K562 (cell line): ENCODE data around the gene TLX2. TPM values are rescaled to one million over a fixed set of nuclear protein-coding genes. Genes with fewer than 3 reads are reported as not detected.
A peak's percentile ranks its signal among the peaks of the same experiment; 100 is the strongest.

ENCODE experiments used
- BACH1 ChIP-seq: fragments of 200-800 bp; sonication (Bioruptor generic); IDR thresholded peaks from 2 replicates; pipeline ENCODE4 v1.6.1; 2016; ENCODE audit warnings: missing genetic modification characterization, missing compliant biosample characterization
- CBFB ChIP-seq: sonication (generic); formaldehyde crosslinking; IDR thresholded peaks from 2 replicates; pipeline ENCODE4 v1.4.0; 2020; ENCODE audit warnings: mild to moderate bottlenecking, missing genetic modification reagents
- EGR1 ChIP-seq: fragments of 450-650 bp; conservative IDR thresholded peaks from 2 replicates; pipeline ENCODE4 v1.6.1; 2017; ENCODE audit warnings: mild to moderate bottlenecking
- GABPB1 ChIP-seq: sonication (generic); formaldehyde crosslinking; IDR thresholded peaks from 2 replicates; pipeline ENCODE4 v1.8.0; 2022; ENCODE audit warnings: mild to moderate bottlenecking, missing genetic modification reagents
- HMG20A ChIP-seq: fragments of 450-650 bp; formaldehyde crosslinking; conservative IDR thresholded peaks from 2 replicates; pipeline ENCODE4 v1.4.0; 2020; ENCODE audit warnings: mild to moderate bottlenecking, mixed read lengths
- IFI16 ChIP-seq: fragments of 250-450 bp; sonication (Bioruptor Pico); IDR thresholded peaks from 2 replicates; pipeline ENCODE4 v2.1.2; 2022; ENCODE audit warnings: mild to moderate bottlenecking, inconsistent platforms
- ILK ChIP-seq: fragments of 450-650 bp; IDR thresholded peaks from 2 replicates; pipeline ENCODE4 v1.6.1; 2016; ENCODE audit warnings: missing genetic modification characterization, low read depth, mild to moderate bottlenecking, missing compliant biosample characterization, moderate library complexity, borderline replicate concordance
- MCM5 ChIP-seq: fragments of 450-650 bp; IDR thresholded peaks from 2 replicates; pipeline ENCODE4 v1.6.1; 2016; ENCODE audit warnings: low read depth
- MTA3 ChIP-seq: fragments of 450-650 bp; formaldehyde crosslinking; IDR thresholded peaks from 2 replicates; pipeline ENCODE4 v1.6.1; 2017; ENCODE audit warnings: mild to moderate bottlenecking, borderline replicate concordance
- NFATC3 ChIP-seq: fragments of 450-650 bp; IDR thresholded peaks from 2 replicates; pipeline ENCODE4 v1.6.1; 2017; ENCODE audit warnings: mild to moderate bottlenecking
- NFIC ChIP-seq: fragments of 450-650 bp; IDR thresholded peaks from 2 replicates; pipeline ENCODE4 v1.6.1; 2017; ENCODE audit warnings: mild to moderate bottlenecking, inconsistent platforms
- NR3C1 ChIP-seq: sonication (generic); formaldehyde crosslinking; IDR thresholded peaks from 2 replicates; pipeline ENCODE4 v1.8.1; 2022; ENCODE audit warnings: missing genetic modification reagents
- PHF20 ChIP-seq: fragments of 450-650 bp; IDR thresholded peaks from 2 replicates; pipeline ENCODE4 v1.6.1; 2018; ENCODE audit not compliant: partially characterized antibody
- SMAD4 ChIP-seq: fragments of 250-450 bp; sonication (Bioruptor Pico); conservative IDR thresholded peaks from 2 replicates; pipeline ENCODE4 v1.8.0; 2021; ENCODE audit warnings: inconsistent platforms, mild to moderate bottlenecking, moderate library complexity
- STAT6 ChIP-seq: sonication (generic); formaldehyde crosslinking; IDR thresholded peaks from 2 replicates; pipeline ENCODE4 v1.8.1; 2023; ENCODE audit warnings: mild to moderate bottlenecking, missing genetic modification reagents
- TAF7 ChIP-seq: fragments of 450-650 bp; IDR thresholded peaks from 2 replicates; pipeline ENCODE4 v1.6.1; 2016; ENCODE audit warnings: missing genetic modification characterization, missing compliant biosample characterization
- TBP ChIP-seq: optimal IDR thresholded peaks from 2 replicates; pipeline ENCODE3; 2011; ENCODE audit warnings: low read depth, low read length, improper control_type of control experiment
- ZEB2 ChIP-seq: fragments of 450-650 bp; IDR thresholded peaks from 2 replicates; pipeline ENCODE4 v1.6.1; 2016
- ZNF143 ChIP-seq: sonication (generic); formaldehyde crosslinking; IDR thresholded peaks from 2 replicates; pipeline ENCODE4 v1.9.0; 2022; ENCODE audit warnings: mild to moderate bottlenecking, missing genetic modification reagents
- ZNF174 ChIP-seq: fragments of 250-450 bp; sonication (Bioruptor Pico); IDR thresholded peaks from 2 replicates; pipeline ENCODE4 v1.4.0; 2020; ENCODE audit warnings: mild to moderate bottlenecking
- ZNF347 ChIP-seq: fragments of 450-650 bp; formaldehyde crosslinking; IDR thresholded peaks from 2 replicates; pipeline ENCODE4 v1.4.0; 2020; ENCODE audit warnings: low read depth, mild to moderate bottlenecking, moderate library complexity
- ZNF764 ChIP-seq: fragments of 250-450 bp; sonication (Bioruptor Pico); IDR thresholded peaks from 2 replicates; pipeline ENCODE4 v1.4.0; 2020; ENCODE audit warnings: low read depth, mild to moderate bottlenecking, moderate library complexity
- polyA plus RNA-seq, 8 experiments: library from polyadenylated mRNA; depleted of rRNA in 4 of 8; stranded (reverse) in 5 of 8; unstranded in 3 of 8; fragments of >200 nt; fragmentation: Nextera tagmentation in 2 of 8; fragmentation: Illumina TruSeq in 1 of 8; extraction: Ambion mirVana in 2 of 8; extraction: Trizol in 1 of 8; gene quantifications; 2 replicates each; pipeline versions ENCODE4 v1.2.1 to v1.2.3, GENCODE V29; 2011 to 2014; ENCODE audit warnings: inconsistent platforms in 1 of 8, missing spikeins in 1 of 8
- total RNA-seq, 7 experiments: library from RNA; depleted of rRNA in 6 of 7; stranded (reverse); fragments of >200 nt in 6 of 7; fragmentation: Illumina TruSeq in 2 of 7; extraction: Trizol in 2 of 7; gene quantifications; 2 replicates each; pipeline versions ENCODE4 v1.2.1 to v1.2.3, GENCODE V29; 2011 to 2021; ENCODE audit warnings: low replicate concordance in 1 of 7
- TF ChIP-seq, protein P1 (sequence below): IDR thresholded peaks from 3 replicates; pipeline ENCODE4 v1.6.1; 2011; ENCODE audit warnings: borderline replicate concordance, mild to moderate bottlenecking, moderate library complexity; ENCODE audit not compliant: insufficient read length; ENCODE audit errors: extremely low read depth
- TF ChIP-seq, protein P2 (sequence below): fragments of 250-450 bp; sonication (Bioruptor Pico); IDR thresholded peaks from 2 replicates; pipeline ENCODE4 v1.5.0; 2021

Gene TLX2
- total and polyA plus RNA-seq, 9 of the 15 experiments (the other 6 are each of a cell fraction or from before 2014, with no cell fraction given) = not detected

GRCh38 chr2:74553892-74554819 lies 39.9 kb downstream of the TLX2 start, which contains the start of the genes DOK1 and LOXL3 (continued):
- TF ChIP-seq STAT6 (CRISPR knock-in tag) = 0 out of 2 replicates have a peak, but pooled peaks have one; percentile 61
- no peak for TF ChIP-seq ZEB2
- no peak for TF ChIP-seq ZNF143 (CRISPR knock-in tag)
- no peak for TF ChIP-seq PHF20
- TF ChIP-seq CBFB (CRISPR knock-in tag) = no peak
- TF ChIP-seq TAF7 (tag) = no peak
- TF ChIP-seq ZNF347 (CRISPR knock-in tag) = no peak
- no peak for TF ChIP-seq BACH1 (tag)
- TF ChIP-seq SMAD4 (CRISPR knock-in tag) = peak; percentile 48
- no peak for TF ChIP-seq NR3C1 (CRISPR knock-in tag)
- peak; percentile 99 for TF ChIP-seq MTA3
- no peak for TF ChIP-seq NFATC3
- no peak for TF ChIP-seq HMG20A
- TF ChIP-seq IFI16 (CRISPR knock-in tag) = no peak
- TF ChIP-seq ZNF174 (CRISPR knock-in tag) = no peak
- no peak for TF ChIP-seq ZNF764 (CRISPR knock-in tag)
- peak; percentile 33; the same call in 1 of the 2 replicates for TF ChIP-seq EGR1
- TF ChIP-seq, protein P1, sequence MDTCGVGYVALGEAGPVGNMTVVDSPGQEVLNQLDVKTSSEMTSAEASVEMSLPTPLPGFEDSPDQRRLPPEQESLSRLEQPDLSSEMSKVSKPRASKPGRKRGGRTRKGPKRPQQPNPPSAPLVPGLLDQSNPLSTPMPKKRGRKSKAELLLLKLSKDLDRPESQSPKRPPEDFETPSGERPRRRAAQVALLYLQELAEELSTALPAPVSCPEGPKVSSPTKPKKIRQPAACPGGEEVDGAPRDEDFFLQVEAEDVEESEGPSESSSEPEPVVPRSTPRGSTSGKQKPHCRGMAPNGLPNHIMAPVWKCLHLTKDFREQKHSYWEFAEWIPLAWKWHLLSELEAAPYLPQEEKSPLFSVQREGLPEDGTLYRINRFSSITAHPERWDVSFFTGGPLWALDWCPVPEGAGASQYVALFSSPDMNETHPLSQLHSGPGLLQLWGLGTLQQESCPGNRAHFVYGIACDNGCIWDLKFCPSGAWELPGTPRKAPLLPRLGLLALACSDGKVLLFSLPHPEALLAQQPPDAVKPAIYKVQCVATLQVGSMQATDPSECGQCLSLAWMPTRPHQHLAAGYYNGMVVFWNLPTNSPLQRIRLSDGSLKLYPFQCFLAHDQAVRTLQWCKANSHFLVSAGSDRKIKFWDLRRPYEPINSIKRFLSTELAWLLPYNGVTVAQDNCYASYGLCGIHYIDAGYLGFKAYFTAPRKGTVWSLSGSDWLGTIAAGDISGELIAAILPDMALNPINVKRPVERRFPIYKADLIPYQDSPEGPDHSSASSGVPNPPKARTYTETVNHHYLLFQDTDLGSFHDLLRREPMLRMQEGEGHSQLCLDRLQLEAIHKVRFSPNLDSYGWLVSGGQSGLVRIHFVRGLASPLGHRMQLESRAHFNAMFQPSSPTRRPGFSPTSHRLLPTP = no peak
- TF ChIP-seq, protein P2, sequence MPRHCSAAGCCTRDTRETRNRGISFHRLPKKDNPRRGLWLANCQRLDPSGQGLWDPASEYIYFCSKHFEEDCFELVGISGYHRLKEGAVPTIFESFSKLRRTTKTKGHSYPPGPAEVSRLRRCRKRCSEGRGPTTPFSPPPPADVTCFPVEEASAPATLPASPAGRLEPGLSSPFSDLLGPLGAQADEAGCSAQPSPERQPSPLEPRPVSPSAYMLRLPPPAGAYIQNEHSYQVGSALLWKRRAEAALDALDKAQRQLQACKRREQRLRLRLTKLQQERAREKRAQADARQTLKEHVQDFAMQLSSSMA = 0 out of 2 replicates have a peak, but pooled peaks have one; percentile 32
- peak; percentile 69; the same call in 1 of the 2 replicates for TF ChIP-seq GABPB1 (CRISPR knock-in tag)
- no peak for TF ChIP-seq NFIC
- no peak for TF ChIP-seq MCM5
- TF ChIP-seq TBP = peak; percentile 3
- TF ChIP-seq ILK (tag) = no peak
